HepG2 (cell line): ENCODE data around the gene KTN1. TPM values are rescaled to one million over a fixed set of nuclear protein-coding genes. Genes with fewer than 3 reads are reported as not detected.

Experiments used
- AHDC1 ChIP-seq: sonication (generic); formaldehyde crosslinking; IDR thresholded peaks from 2 replicates; pipeline ENCODE4 v1.5.1; 2020; ENCODE audit warnings: mild to moderate bottlenecking, missing genetic modification reagents, borderline replicate concordance
- MYC ChIP-seq: sonication (generic); formaldehyde crosslinking; IDR thresholded peaks from 2 replicates; pipeline ENCODE4 v1.9.0; 2021; ENCODE audit warnings: missing genetic modification reagents, borderline replicate concordance
- ZNF318 ChIP-seq: sonication (generic); formaldehyde crosslinking; IDR thresholded peaks from 2 replicates; pipeline ENCODE4 v1.4.0; 2020; ENCODE audit warnings: mild to moderate bottlenecking, missing genetic modification reagents
- ZNF441 ChIP-seq: sonication (generic); formaldehyde crosslinking; IDR thresholded peaks from 2 replicates; pipeline ENCODE4 v1.7.0; 2021; ENCODE audit warnings: missing genetic modification reagents, borderline replicate concordance
- polyA plus RNA-seq, 8 experiments: library from polyadenylated mRNA; depleted of rRNA in 3 of 8; stranded (reverse) in 7 of 8; unstranded in 1 of 8; fragments of >200 nt; fragmentation: Illumina TruSeq in 4 of 8; extraction: Trizol in 4 of 8; gene quantifications; 2 replicates each; pipeline versions ENCODE4 v1.2.1 to v1.2.3, GENCODE V29; 2011 to 2016; ENCODE audit warnings: low read depth in 4 of 8, missing spikeins in 1 of 8, mixed read lengths in 1 of 8; ENCODE audit not compliant: insufficient read depth in 1 of 8
- total RNA-seq, 5 experiments: library from RNA; depleted of rRNA; stranded (reverse); fragments of >200 nt; fragmentation: Illumina TruSeq; extraction: Trizol; gene quantifications; 2 replicates each; pipeline ENCODE4 v1.2.3, GENCODE V29; 2016; ENCODE audit warnings: low read depth in 1 of 5

KTN1 gene
- total and polyA plus RNA-seq, 2 of the 13 experiments (the other 11 are each of a cell fraction or from before 2014, with no cell fraction given) = 60.6 to 169 TPM

GRCh38 chr14:55706893-55707292, 126.9 kb downstream of the KTN1 start (continued):
- no peak for TF ChIP-seq ZNF318
- no peak for TF ChIP-seq AHDC1 (CRISPR knock-in tag)
- no peak for TF ChIP-seq ZNF441
- TF ChIP-seq MYC = no peak
